Gastroesophageal sphincter (tissue), 4 donors: ENCODE data around the gene PCA3. TPM values are rescaled to one million over a fixed set of nuclear protein-coding genes. Genes with fewer than 3 reads are reported as not detected.

Experiments
- ATAC-seq: fragments of 150-250 bp; one replicate; pipeline ENCODE4 v1.9.1; 2016; ENCODE audit warnings: mild to moderate bottlenecking, moderate library complexity
- H3K27ac ChIP-seq, 4 donors: fragments of 200-600 bp; sonication (generic) in 3 of 4; 1 replicate in 3 of 4; 2 replicates in 1 of 4; pipeline ENCODE4 v1.5.1; 2016 to 2019
- H3K27me3 ChIP-seq: fragments of 200-600 bp; sonication (generic); one replicate; pipeline ENCODE4 v1.5.1; 2019
- H3K36me3 ChIP-seq, 2 donors: fragments of 200-600 bp; sonication (generic); one replicate each; pipeline ENCODE4 v1.5.1; 2019; ENCODE audit warnings: control low read depth in 1 of 2
- H3K4me1 ChIP-seq, 3 donors: fragments of 200-600 bp; sonication (generic); 1 replicate in 2 of 3; 2 replicates in 1 of 3; pipeline ENCODE4 v1.5.1; 2016 to 2019; ENCODE audit warnings: control low read depth in 2 of 3
- H3K4me3 ChIP-seq, 2 donors: fragments of 200-600 bp; sonication (generic); one replicate each; pipeline ENCODE4 v1.5.1; 2019; ENCODE audit warnings: mild to moderate bottlenecking in 1 of 2, moderate library complexity in 1 of 2
- H3K9me3 ChIP-seq, 3 donors: fragments of 200-600 bp; sonication (generic); one replicate each; pipeline ENCODE4 v1.5.1; 2017 to 2019; ENCODE audit warnings: control low read depth in 2 of 3
- EP300 ChIP-seq: sonication (generic); formaldehyde crosslinking; IDR thresholded peaks from one replicate; pipeline ENCODE4 v1.6.1; 2017; ENCODE audit warnings: antibody characterized with exemption, mild to moderate bottlenecking
- POLR2A ChIP-seq, 2 donors: fragments of 450-650 bp; IDR thresholded peaks; one replicate each; pipeline ENCODE4 v1.6.1; 2017; ENCODE audit warnings: antibody characterized with exemption in 2 of 2, mild to moderate bottlenecking in 2 of 2, moderate library complexity in 1 of 2
- POLR2AphosphoS5 ChIP-seq: sonication (generic); formaldehyde crosslinking; IDR thresholded peaks from one replicate; pipeline ENCODE4 v1.6.1; 2017; ENCODE audit warnings: antibody characterized with exemption
- WGBS, 2 donors: methylation state at CpG; one replicate each; pipeline ENCODE4 v1.1.5; 2018; ENCODE audit warnings: low coverage in 1 of 2; 5-methylcytosine and 5-hydroxymethylcytosine counted together
- total RNA-seq, 4 donors: library from RNA; depleted of rRNA; stranded (reverse); fragments of >200 nt; gene quantifications; one replicate each; pipeline ENCODE4 v1.1.0, GENCODE V29; 2016
- TF ChIP-seq, protein P1 (sequence below), 4 experiments: fragments of 200-600 bp in 2 of 4; fragments of 450-650 bp in 2 of 4; sonication (generic) in 1 of 4; IDR thresholded peaks; one replicate each; pipeline ENCODE4 v1.5.1; 2017 to 2019; ENCODE audit warnings: antibody characterized with exemption in 4 of 4, mild to moderate bottlenecking in 2 of 4, moderate library complexity in 2 of 4

The PCA3 gene
- total RNA-seq, 4 donors from 2014 or later: 0.16 to 0.40 (median 0.27) TPM; not detected in 1

DNA sequence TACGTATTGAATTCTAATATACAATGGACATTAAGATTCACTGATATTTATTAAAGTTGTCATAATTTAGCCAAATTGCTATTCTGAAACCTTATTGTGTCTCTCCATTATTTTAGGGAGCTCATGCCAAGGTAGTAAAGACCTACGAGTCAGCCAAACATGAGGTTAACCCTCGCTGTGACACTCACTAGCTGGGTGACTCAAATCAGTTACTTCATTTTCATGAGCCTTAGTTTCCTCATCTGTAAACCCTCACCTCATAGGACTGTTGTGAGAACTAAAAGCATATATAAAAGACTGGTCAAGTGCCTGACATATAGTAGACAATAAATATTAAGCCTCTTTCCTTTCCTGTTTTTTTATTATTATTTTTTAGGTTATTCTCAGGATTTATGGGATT is 44.0 kb upstream of the PCA3 start:
- Histone ChIP-seq H3K36me3 (peaks cover 0 to under 1% of the 10 kb centered on the region in 2 donors), H3K27me3 (no peaks in the 10 kb centered on the region), H3K27ac (no peak overlapping the region), H3K9me3 (no peaks in the 10 kb centered on the region), H3K4me3 (no peak overlapping the region), H3K4me1 (peaks cover 0 to 24% (median 9%) of the 10 kb centered on the region in 3 donors)
- TF ChIP-seq EP300 (no peak), POLR2AphosphoS5 (no peak), POLR2A (IDR thresholded peaks at IDR 0.05) (no peak)
- TF ChIP-seq, protein P1, sequence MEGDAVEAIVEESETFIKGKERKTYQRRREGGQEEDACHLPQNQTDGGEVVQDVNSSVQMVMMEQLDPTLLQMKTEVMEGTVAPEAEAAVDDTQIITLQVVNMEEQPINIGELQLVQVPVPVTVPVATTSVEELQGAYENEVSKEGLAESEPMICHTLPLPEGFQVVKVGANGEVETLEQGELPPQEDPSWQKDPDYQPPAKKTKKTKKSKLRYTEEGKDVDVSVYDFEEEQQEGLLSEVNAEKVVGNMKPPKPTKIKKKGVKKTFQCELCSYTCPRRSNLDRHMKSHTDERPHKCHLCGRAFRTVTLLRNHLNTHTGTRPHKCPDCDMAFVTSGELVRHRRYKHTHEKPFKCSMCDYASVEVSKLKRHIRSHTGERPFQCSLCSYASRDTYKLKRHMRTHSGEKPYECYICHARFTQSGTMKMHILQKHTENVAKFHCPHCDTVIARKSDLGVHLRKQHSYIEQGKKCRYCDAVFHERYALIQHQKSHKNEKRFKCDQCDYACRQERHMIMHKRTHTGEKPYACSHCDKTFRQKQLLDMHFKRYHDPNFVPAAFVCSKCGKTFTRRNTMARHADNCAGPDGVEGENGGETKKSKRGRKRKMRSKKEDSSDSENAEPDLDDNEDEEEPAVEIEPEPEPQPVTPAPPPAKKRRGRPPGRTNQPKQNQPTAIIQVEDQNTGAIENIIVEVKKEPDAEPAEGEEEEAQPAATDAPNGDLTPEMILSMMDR (IDR thresholded peaks at IDR 0.05): no peak
- no peak for ATAC-seq
- WGBS, 2 donors: 65 to 68% methylated on average over 3 of the region's 3 CpGs

DNA sequence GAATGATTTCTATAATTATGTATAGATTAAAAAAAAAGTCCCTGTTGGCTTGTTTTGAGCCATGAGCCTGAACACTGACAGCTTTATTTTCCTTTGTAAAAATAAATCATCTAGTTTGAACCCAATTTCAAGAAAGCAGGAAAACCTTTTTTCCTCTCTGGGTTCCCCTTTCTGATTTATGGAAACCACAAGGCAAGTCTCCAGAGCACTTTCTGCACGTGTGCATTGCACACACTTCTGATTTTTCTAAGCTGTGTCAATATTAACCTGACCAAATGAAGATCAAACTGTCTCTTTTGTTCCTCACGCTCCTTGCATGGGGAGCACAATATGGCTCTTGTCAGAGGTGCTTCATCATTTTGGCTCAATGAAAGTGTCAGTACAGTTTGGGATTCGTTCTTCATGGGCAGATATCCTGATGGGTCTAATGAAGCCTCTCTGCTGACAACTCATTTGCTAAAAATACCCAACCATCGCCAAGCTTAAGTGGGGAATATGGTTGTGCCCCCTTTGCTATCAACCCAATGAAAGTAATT is 39.2 kb upstream of the PCA3 start:
- no peak for ATAC-seq
- peaks cover 0 to 33% (median 0%) of the 10 kb centered on the region in 3 donors for H3K4me1 ChIP-seq
- 58 to 61% methylated on average over 4 of the region's 4 CpGs for WGBS, 2 donors

DNA sequence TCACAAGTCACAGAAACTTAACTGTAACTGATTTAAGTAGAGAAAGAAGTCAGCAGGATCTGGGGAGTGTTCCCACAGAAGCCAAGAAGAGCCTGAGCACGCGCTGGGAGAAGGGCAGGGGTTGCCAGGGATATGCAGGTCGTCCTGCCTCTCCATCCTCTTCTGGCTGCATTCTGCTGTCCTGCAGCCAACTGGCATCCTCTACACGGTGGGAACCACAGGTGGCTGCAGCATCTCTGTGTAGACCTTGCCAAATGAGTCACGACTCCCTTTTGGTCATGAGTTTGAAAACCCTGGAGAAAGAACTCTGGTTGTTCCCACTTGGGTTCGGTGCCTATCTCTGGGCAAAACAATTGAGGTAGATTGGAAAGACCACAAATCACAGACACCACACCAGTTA is 38.4 kb upstream of the PCA3 start:
- Histone ChIP-seq H3K27me3 (no peaks in the 10 kb centered on the region), H3K4me1 (peaks cover 0 to 37% (median 0%) of the 10 kb centered on the region in 3 donors), H3K27ac (no peak overlapping the region), H3K4me3 (no peak overlapping the region), H3K36me3 (peaks cover 0 to 7% of the 10 kb centered on the region in 2 donors), H3K9me3 (no peaks in the 10 kb centered on the region)
- no peak for TF ChIP-seq POLR2AphosphoS5
- TF ChIP-seq, protein P1 (IDR thresholded peaks at IDR 0.05): no peak
- TF ChIP-seq POLR2A (IDR thresholded peaks at IDR 0.05): no peak
- TF ChIP-seq EP300: no peak
- 60% methylated on average over 3 of the region's 6 CpGs; no CpG with 5 or more reads in 1 of the 2 donors for WGBS, 2 donors
- ATAC-seq: no peak

More for the DNA sequence above, 39.2 kb upstream of the PCA3 start:
- TF ChIP-seq EP300 (no peak), POLR2AphosphoS5 (no peak), POLR2A (IDR thresholded peaks at IDR 0.05) (no peak)
- TF ChIP-seq, protein P1 (IDR thresholded peaks at IDR 0.05): no peak
- no peaks in the 10 kb centered on the region for H3K9me3 ChIP-seq
- H3K27me3 ChIP-seq: no peaks in the 10 kb centered on the region
- peaks cover 0 to 7% of the 10 kb centered on the region in 2 donors for H3K36me3 ChIP-seq
- H3K4me3 ChIP-seq: no peak overlapping the region
- H3K27ac ChIP-seq: no peak overlapping the region

DNA sequence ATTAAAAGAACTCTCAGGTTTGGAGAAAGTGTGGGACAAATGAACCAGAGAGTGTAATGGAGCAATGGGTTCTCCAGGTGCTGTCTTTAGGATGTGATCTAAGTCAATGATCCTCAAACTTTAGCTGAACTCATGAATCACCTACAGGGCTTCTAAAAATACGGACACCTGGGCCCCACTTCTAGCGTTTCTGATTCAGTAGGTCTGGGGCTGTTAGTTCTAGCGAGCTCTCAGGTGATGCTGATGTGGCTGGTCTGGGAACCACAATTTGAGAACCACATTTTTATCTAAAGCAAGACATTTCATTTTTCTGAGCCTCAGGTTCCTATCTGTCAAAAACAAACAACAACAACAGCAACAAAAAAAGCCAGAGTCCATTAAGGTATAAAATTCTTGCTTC is 35.1 kb upstream of the PCA3 start:
- Histone ChIP-seq H3K4me1 (peaks cover 0 to 37% (median 0%) of the 10 kb centered on the region in 3 donors), H3K27ac (no peak overlapping the region), H3K36me3 (peaks cover 0 to 7% of the 10 kb centered on the region in 2 donors), H3K9me3 (no peaks in the 10 kb centered on the region), H3K4me3 (no peak overlapping the region), H3K27me3 (no peaks in the 10 kb centered on the region)
- TF ChIP-seq POLR2AphosphoS5: no peak
- no peak for TF ChIP-seq POLR2A (IDR thresholded peaks at IDR 0.05)
- TF ChIP-seq EP300: no peak
- TF ChIP-seq, protein P1 (IDR thresholded peaks at IDR 0.05): no peak
- 81 to 96% methylated on average over 3 of the region's 3 CpGs for WGBS, 2 donors
- no peak for ATAC-seq
